Parathyroid adenoma (tissue), 2 donors: ENCODE data around the gene CYP46A1.

Source experiments
- H2AFZ ChIP-seq: fragments of 300-600 bp; sonication (generic); one replicate; pipeline ENCODE4 v1.7.0; 2017; ENCODE audit warnings: antibody characterized with exemption, mild to moderate bottlenecking
- H3K27ac ChIP-seq: fragments of 300-600 bp; sonication (generic); one replicate; pipeline ENCODE4 v1.7.0; 2017
- H3K27me3 ChIP-seq: fragments of 300-600 bp; sonication (generic); one replicate; pipeline ENCODE4 v1.7.0; 2017; ENCODE audit warnings: low read length; ENCODE audit not compliant: control insufficient read depth, insufficient read depth
- H3K36me3 ChIP-seq: fragments of 300-600 bp; sonication (generic); one replicate; pipeline ENCODE4 v1.7.0; 2017; ENCODE audit warnings: low read length; ENCODE audit not compliant: control insufficient read depth, insufficient read depth
- H3K4me1 ChIP-seq: fragments of 300-600 bp; sonication (generic); one replicate; pipeline ENCODE4 v1.7.0; 2017; ENCODE audit warnings: control low read depth
- H3K4me2 ChIP-seq: fragments of 300-600 bp; sonication (generic); one replicate; pipeline ENCODE4 v1.7.0; 2017; ENCODE audit warnings: low read length
- H3K4me3 ChIP-seq: fragments of 300-600 bp; sonication (generic); one replicate; pipeline ENCODE4 v1.7.0; 2017; ENCODE audit warnings: low read depth, low read length
- H3K79me2 ChIP-seq: fragments of 300-600 bp; sonication (generic); one replicate; pipeline ENCODE4 v1.7.0; 2017; ENCODE audit warnings: control low read depth
- H3K9ac ChIP-seq: fragments of 300-600 bp; sonication (generic); one replicate; pipeline ENCODE4 v1.7.0; 2017; ENCODE audit warnings: mild to moderate bottlenecking
- H3K9me3 ChIP-seq: fragments of 300-600 bp; sonication (generic); one replicate; pipeline ENCODE4 v1.7.0; 2017; ENCODE audit warnings: low read length; ENCODE audit not compliant: control insufficient read depth
- CTCF ChIP-seq: fragments of 300-600 bp; sonication (generic); IDR thresholded peaks from one replicate; pipeline ENCODE4 v1.7.0; 2017; ENCODE audit warnings: antibody characterized with exemption, mild to moderate bottlenecking
- donor health status: primary hyperparathyroidism.

Gene CYP46A1

GRCh38 chr14:99716091-99716849 lies 32.2 kb downstream of the CYP46A1 start:
- Histone ChIP-seq H3K4me2 (no peak overlapping the region), H3K36me3 (no peaks in the 10 kb centered on the region), H3K27ac (no peak overlapping the region), H2AFZ (no peak overlapping the region), H3K4me3 (no peak overlapping the region), H3K79me2 (no peaks in the 10 kb centered on the region), H3K9ac (no peak overlapping the region), H3K27me3 (no peaks in the 10 kb centered on the region), H3K9me3 (no peaks in the 10 kb centered on the region), H3K4me1 (no peaks in the 10 kb centered on the region)
- TF ChIP-seq CTCF: no peak

GRCh38 chr14:99716850-99717681 lies 33.0 kb downstream of the CYP46A1 start:
- H3K4me1 ChIP-seq: no peaks in the 10 kb centered on the region
- no peaks in the 10 kb centered on the region for H3K36me3 ChIP-seq
- no peak overlapping the region for H3K9ac ChIP-seq
- no peaks in the 10 kb centered on the region for H3K79me2 ChIP-seq
- no peak overlapping the region for H3K4me2 ChIP-seq
- no peak overlapping the region for H2AFZ ChIP-seq
- H3K9me3 ChIP-seq: no peaks in the 10 kb centered on the region
- no peak for TF ChIP-seq CTCF
- H3K27me3 ChIP-seq: no peaks in the 10 kb centered on the region
- H3K4me3 ChIP-seq: no peak overlapping the region
- H3K27ac ChIP-seq: no peak overlapping the region

- no peak overlapping the region for H2AFZ ChIP-seq
- TF ChIP-seq CTCF: no peak
- no peak overlapping the region for H3K4me3 ChIP-seq
- H3K79me2 ChIP-seq: no peaks in the 10 kb centered on the region
- no peak overlapping the region for H3K9ac ChIP-seq
- no peaks in the 10 kb centered on the region for H3K27me3 ChIP-seq
- H3K27ac ChIP-seq: no peak overlapping the region
- no peaks in the 10 kb centered on the region for H3K4me1 ChIP-seq
- no peak overlapping the region for H3K4me2 ChIP-seq
- H3K9me3 ChIP-seq: no peaks in the 10 kb centered on the region
- H3K36me3 ChIP-seq: no peaks in the 10 kb centered on the region
Observed at GRCh38 chr14:99717682-99718013, 33.5 kb downstream of the CYP46A1 start.

GRCh38 chr14:99718031-99718810 lies 34.1 kb downstream of the CYP46A1 start:
- Histone ChIP-seq H3K4me3 (no peak overlapping the region), H3K27me3 (no peaks in the 10 kb centered on the region), H3K9me3 (no peaks in the 10 kb centered on the region), H3K27ac (no peak overlapping the region), H3K9ac (no peak overlapping the region), H2AFZ (no peak overlapping the region), H3K79me2 (no peaks in the 10 kb centered on the region), H3K36me3 (no peaks in the 10 kb centered on the region), H3K4me2 (no peak overlapping the region), H3K4me1 (no peaks in the 10 kb centered on the region)
- no peak for TF ChIP-seq CTCF
